Kidney capillary endothelial cell (primary cell): ENCODE results near the gene RPS17.
"Not testable (repeated sequence)": the region's sequence is repeated elsewhere in the genome, so short reads cannot be mapped to it uniquely, and the experiment has no call there.

ENCODE experiments used
- DNase-seq: peaks from one replicate; pipeline ENCODE4 v3.0.0-alpha.2; 2018; ENCODE audit warnings: low spot score

Gene RPS17

GRCh38 chr15:82507087-82507486, 33.2 kb downstream of the RPS17 start:
- not testable (repeated sequence) for DNase-seq

DNA sequence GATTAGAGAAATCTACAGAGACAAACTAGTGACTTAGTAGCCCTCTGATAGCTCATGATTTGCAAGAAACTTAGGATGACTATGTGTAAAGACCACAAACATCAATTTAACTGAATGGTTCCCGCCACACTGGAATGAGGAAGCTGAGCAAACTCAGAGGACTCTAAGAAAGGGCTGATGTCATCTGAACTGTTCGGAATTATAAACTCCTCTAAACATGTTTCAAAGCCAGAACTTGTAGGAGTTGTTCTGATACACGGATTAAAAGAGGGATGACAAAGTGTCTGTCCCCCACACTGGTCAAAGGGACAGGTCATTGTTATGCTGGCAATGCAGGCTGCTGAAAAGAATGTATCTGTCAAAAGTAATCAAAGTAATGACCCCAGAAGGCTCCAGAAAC, 34.4 kb downstream of the RPS17 start:
- DNase-seq: not testable (repeated sequence)

DNA sequence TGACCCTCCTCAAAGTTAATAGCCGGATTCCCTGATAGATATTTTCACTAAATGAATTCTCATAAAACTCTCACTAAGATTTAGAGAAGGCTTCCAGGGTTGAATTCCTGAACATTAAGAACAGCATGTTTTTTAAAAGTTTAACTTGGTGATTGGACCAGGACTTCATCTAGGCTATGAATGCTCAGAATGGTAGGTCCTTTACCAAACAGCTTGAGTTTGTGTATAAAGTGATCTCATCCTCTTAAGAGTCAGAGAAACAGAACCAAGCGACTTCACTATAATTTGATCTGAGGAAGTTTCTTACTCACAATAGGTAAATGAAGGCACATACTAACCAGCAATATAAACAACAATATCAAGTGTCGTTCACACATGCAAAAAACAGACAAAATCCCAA, 36.2 kb downstream of the RPS17 start:
- DNase-seq: not testable (repeated sequence)

GRCh38 chr15:82502700-82503339, 37.4 kb downstream of the RPS17 start:
- DNase-seq: not testable (repeated sequence)

- DNase-seq: not testable (repeated sequence)
These were observed 39.5 kb downstream of the RPS17 start for GRCh38 chr15:82500772-82501171.

DNA sequence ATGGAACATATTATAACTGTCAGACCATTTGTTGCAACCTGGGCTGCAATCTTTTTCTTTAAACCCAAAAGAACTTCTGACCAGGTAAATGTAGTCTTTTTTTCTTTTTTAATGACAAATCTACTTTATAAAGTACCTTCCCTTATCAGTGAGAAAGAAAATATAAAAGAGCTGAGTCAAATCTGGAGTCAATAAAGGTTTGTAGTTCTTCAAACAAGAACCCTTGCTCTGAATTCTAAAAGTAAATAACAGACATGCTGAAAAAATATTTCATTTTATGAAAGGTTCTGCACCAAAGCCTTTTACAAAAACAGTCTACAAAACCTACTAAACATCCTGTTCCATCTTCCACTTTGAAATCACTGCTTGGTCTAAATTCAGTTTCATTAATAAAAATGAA, 42.3 kb downstream of the RPS17 start:
- DNase-seq: not testable (repeated sequence)

GRCh38 chr15:82488250-82488649, 52.0 kb downstream of the RPS17 start:
- not testable (repeated sequence) for DNase-seq

- DNase-seq: not testable (repeated sequence)
These were observed 53.2 kb downstream of the RPS17 start for GRCh38 chr15:82487045-82487444.
